GM18526 (cell line): ENCODE data around the gene ZNF32.

Experiments
- POLR2A ChIP-seq: IDR thresholded peaks from 3 replicates; pipeline ENCODE4 v1.6.1; 2011; ENCODE audit not compliant: insufficient read length; ENCODE audit errors: extremely low read depth

The ZNF32 gene

DNA sequence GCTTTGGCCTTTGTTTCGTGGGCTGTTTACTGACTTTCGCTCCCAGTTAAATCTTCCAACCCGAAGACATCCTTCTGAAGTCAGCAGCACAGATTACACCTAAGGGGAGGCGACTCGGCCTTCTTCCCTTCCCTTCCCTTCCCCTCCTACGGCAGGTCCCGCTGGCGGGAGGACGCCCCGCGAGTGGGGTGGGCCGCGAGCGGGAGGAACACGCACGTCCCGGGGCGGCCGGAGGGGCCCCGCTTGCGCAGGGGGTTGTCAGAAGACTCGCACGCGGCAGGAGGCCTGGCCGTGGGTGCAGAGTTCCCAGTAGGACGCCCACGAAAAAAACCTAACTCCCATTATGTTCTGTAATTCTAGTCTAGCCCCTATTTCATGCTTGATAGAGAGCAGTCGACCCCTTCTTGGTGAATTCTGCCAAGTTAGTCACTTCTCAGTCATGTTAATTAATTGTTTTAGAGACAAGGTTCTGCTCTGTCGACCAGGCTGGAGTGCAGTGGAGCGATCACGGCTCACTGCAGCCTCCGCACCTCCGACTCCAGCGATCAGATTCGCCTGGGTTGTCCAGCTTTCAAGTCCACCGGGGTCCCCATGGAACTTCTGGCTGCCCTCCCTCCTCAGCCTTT lies 19.2 kb upstream of the ZNF32 start:
- TF ChIP-seq POLR2A: no peak

DNA sequence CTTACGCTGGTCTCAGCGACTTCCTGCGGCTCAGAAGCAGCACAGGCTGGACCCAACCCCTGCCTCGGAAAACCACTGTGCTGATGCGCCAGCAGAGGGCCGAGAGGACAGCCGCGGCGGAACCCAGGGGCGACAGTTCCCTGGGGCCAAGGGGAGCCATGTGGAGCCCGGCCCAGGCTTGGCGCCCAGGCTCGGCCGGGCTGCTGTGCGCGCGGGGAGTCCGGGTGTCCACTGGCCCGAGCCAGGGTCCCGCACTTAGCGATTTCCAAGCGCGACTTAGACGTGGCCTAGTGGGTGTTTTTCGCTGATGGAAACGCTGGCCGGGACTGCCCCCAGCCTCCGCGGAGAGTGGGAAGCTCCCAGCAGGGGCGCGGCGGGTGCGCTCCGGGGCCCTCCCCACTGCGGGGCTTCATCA lies 18.6 kb upstream of the ZNF32 start:
- TF ChIP-seq POLR2A: no peak

DNA sequence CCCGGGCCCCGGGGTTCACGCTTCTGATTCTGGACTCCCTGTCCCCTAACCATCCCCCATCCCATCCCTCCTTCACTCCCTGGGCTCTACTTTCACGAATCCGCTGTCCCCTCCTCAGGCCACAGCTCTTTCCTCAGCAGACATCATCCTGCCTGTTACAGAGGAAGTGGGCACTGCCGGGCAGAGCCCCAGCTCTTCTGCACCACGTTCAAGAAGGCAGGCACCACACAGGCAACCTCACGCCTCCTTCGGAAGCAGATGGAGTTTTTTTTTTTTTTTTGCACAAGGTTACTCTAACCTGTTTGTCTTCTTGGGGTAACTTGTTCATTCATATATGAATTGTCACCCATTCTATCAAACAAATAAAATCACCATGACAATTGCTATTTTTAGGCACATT lies 17.9 kb upstream of the ZNF32 start:
- TF ChIP-seq POLR2A: no peak

DNA sequence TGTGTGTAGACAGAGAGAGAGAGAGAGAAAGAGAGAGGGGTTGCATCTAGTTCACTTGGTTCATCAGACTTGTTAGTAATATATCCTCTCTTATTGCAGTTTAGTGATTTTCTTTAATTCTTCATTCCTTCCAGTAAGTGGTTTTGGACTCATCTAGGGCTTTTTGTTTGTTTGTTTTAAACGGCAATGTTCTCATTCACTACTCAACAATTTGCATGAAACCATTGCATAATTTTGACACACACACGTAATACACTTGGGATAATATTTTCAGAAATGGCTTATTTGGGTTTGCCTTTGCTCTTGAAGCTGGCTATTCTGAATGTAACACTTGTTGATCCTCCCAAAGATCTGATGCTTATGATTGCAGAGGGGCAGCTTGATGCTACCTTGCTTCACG lies 16.4 kb upstream of the ZNF32 start:
- TF ChIP-seq POLR2A: no peak

DNA sequence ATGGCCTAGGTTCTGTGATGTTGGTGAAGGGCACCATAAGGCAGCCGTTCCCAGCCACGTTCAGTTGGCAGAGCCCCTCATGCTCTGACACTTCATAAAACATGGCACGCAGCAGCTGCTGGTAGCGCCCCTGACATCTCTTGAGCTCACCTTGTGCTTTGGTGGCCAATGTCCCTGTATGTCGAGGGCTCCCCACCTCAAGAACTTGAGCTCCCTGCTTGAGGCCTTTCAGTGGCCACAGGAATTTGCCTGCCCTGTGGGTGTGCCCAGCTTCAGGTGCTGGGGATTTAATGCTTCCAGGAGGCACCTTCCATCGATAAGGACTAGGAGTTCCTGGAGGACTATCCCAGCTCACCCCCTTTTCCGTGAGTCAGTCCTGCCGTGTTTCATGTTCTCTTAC lies 9.5 kb upstream of the ZNF32 start:
- no peak for TF ChIP-seq POLR2A

DNA sequence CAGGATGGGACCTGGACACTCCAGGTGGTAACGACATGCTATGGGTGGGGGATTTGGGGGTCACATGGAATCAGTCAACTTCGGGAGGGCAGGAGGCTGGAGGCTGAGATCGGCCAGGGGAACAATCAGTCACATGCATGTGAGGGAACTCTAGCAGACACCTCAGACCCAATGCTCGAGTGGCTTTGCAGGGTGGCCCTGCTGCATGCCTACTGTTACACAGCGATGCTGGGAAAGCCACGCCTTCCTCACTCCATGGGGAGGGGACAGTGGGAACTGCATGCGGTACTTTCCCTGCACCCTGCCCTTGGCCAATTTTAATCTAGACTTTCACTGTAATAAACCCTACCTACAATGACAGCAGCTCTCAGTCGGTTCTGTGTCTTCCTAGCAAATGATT lies 6.6 kb upstream of the ZNF32 start:
- no peak for TF ChIP-seq POLR2A

DNA sequence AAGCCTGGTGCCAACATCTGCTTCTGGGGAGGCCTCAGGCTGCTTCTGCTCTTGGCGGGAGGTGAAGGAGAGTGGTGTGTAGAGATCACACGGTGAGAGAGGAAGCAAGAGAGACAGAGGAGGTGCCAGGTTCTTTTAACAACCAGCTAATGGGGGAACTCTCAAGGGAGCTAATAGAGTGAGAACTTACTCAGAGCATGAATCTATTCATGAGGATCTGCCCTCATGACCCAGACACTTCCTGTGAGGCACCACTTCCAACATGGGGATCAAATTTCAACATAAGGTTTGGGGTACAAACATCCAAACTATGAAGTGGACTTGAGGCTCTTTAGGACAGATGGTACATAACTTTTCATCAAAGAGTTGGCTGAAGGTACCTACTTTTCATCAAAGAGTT lies 5.1 kb upstream of the ZNF32 start:
- TF ChIP-seq POLR2A: no peak

DNA sequence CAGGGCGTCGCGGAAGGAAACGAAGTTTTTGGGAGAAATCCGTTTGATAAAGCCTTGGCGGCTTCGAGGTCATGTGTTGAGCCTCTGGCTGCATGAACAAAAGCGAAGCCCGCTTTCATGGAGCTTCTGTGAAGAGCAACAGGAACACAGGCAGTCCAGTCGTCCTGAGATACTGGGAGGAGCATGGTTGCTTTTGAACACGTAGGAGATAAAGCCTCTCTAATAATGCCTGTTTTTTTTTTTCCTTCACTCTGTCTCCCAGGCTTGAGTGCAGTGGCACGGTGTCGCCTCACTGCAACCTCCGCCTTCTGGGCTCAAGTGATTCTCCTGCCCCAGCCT lies 473 bp upstream of the ZNF32 start:
- TF ChIP-seq POLR2A: no peak

DNA sequence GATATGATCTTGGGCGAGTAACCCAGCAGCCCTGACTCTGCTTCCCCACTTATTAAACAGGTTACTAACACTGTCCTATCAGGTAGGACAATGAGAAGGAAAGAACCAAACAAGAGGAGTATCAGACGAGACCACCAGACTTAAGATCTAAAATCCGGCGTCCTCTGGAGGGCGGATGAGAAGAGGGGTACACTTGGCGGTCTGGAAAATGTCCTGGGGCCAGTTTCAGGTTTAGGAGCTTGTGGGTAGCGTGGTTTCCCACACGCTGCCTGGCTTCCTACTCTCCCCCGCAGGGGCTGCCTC lies 635 bp downstream of the ZNF32 start:
- TF ChIP-seq POLR2A: no peak

DNA sequence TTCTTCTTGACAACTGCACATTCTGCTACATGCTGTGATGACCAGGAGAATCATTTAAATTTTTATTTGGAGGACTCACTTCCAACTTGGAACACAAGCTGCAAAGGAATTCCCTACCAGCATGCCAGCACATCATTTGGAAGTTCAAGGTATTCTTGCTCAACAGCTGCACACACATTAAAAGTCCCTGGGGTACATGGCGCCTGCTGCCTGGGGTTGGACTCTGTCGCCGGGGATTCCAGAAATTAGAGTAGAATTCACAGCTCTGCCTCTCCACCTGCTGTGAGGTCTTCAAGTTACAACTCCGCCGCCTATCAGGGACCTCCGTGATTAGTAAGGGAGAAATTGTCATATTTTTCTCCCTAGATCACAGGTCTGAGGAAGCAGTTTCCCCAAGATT lies 1.1 kb downstream of the ZNF32 start:
- TF ChIP-seq POLR2A: no peak

DNA sequence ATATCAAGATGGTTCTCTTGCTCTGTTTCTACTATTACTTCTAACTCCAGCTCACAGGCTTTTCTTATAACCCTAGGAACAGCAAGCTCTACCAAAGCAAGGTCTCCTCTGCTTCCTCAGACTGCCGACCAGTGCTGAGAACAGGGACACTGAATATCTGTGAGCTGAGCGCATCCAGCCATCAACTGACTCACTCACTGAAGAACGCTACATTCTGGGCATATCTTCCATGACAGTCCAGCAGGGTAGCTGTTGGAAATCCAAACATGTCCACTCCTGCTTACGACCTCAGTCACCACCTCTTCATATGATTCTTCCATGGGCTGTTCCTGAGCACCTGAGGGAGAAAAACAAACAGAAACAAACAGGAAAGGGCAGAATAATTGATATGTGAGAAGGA lies 2.8 kb downstream of the ZNF32 start:
- no peak for TF ChIP-seq POLR2A

DNA sequence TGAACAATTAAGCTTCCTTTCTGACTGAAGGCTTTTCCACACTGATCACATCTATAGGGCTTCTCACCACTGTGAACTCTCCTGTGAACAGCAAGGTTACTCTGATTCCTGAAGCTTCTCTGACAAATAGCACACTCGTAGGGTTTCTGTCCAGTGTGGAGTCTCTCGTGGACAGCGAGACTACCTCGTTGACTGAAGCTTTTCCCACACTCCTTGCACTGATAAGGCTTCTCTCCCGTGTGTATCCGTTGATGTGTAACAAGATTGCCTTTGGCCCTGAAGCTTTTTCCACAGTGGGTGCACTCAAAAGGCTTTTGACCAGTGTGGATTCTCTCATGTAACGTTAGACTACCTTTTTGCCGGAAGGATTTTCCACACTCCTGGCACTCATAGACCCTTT lies 4.4 kb downstream of the ZNF32 start:
- no peak for TF ChIP-seq POLR2A

DNA sequence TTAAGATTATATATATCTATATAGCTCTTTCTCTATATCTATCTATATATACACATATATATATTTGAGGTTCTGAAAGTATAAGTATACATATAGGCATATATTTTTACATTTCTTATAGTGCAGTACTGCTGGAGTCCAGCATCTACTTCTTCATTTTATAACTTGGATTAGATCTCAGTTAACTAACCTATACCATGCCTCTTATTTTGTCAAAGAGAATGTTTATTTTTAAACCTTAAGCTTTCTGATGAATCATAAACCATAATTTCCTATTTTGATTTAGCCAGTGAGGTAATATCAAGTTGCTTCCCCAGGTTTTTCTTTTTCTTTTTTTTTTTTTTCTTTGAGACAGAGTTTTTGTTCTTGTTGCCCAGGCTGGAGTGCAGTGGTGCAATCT lies 8.1 kb downstream of the ZNF32 start:
- no peak for TF ChIP-seq POLR2A

DNA sequence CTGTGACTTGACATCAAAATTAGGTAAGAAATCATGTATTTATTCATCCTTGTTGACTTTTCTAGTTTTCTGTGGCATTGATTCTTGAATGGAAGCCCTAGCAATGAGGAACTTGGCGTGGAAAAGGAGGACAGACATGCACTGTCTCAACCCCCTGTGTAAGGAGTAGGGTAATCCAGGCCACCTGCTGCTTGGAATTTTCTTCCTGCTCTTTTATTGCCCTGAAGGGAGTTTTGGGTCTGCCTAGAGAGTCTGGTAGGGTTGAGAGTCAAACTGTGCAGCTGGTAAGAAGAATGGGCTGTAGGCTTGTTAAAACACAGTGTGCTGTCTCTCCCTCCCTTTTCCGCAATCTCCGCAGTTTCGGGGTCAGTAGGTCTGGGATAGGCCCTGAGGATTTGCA lies 19.7 kb downstream of the ZNF32 start:
- TF ChIP-seq POLR2A: no peak

DNA sequence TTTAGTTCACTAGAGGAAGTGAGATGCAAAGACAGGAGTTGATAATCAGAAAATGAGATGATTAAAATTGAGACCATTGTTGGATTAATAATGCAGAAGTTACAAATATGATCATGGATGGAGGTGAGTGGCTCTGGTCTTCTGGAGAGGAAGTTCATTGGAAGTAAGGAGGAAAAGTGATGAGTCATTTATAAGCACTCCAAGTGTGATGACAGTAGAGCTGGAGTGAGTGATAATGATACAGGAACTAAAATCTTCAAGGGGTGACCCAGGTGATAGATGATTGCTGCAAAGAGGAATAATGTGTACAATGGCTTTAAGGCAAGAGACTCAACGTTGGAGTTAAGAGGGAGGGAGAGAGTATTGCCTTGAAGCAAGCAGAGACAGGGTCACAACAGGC lies 20.7 kb downstream of the ZNF32 start:
- no peak for TF ChIP-seq POLR2A

DNA sequence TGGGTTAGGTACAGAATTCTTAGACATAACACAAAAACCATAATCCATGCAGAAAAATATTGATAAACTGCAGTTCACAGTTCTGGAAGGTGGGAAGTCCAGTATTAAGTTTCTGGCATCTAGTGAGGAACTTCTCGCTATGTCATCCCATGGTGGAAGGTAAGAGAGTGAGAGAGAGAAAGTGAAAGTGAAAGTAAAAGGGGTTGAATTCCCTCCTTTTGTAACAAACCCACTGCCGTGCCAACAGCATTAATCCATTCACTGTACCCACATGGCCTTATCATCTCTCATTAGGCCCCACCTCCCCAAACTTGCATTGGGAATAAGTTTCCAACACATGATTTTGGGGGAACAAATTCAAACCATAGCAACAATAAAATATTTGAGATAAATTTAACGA lies 25.3 kb downstream of the ZNF32 start:
- TF ChIP-seq POLR2A: no peak

DNA sequence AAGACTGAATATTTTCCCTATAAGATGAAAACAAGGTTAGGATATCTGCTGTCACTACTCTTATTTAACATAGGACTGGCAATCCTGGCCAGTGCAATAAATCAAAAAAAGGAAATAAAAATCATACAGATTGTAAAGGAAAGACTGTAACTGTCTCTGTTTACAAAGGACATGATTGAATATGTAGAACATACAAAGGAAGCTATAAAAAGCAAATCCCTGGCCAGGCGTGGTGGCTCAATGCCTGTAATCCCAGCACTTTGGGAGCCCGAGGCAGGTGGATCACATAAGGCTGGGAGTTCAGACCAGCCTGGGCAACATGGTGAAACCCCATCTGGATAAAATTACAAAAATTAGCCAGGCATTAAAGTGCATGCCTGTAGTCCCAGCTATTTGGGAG lies 26.6 kb downstream of the ZNF32 start:
- TF ChIP-seq POLR2A: no peak

DNA sequence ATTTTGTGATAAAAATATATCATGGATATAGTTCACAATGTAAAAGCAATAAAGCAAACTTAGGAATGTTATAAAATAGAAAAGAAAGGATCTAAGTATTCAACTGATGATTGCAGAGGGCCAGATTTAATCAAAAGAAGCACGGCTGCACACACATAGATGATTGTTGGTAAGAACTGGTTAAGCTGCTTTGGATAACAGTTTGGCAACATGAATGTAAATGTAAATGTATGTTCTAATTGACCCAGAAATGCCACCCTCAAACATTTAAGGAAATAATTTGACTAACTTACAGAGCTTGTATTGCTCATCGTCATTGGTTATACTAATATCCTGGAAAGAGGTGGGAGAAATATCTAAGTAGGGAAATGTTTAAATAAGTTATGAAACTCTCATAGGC lies 29.3 kb downstream of the ZNF32 start:
- TF ChIP-seq POLR2A: no peak

DNA sequence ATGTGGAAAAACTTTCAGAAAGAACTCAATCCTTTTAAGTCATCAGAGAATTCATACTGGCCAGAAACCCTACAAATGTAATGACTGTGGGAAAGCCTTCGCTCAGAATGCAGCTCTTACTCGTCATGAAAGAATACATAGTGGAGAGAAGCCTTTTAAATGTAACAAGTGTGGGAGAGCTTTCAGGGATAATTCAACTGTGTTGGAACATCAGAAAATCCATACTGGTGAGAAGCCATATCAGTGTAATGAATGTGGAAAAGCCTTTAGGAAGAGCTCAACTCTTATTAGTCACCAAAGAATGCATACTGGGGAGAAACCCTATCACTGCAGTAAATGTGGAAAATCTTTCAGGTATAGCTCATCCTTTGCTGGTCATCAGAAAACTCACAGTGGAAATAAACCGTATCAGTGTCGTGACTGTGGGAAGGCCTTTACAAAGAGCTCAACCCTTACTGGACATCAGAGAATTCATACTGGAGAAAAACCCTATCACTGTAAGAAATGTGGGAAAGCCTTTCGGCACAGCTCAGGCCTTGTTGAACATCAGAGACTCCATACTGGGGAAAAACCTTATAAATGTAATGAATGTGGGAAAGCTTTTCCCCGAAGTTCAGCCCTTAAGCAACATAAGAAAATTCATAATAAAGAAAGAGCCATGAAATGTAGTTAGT lies 31.8 kb downstream of the ZNF32 start:
- TF ChIP-seq POLR2A: no peak
